ENCODE results near the gene ARHGAP21.
A peak's percentile ranks its signal among the peaks of the same experiment; 100 is the strongest.
"Not testable (repeated sequence)": the region's sequence is repeated elsewhere in the genome, so short reads cannot be mapped to it uniquely, and the experiment has no call there.

ARHGAP21 gene

GRCh38 chr10:24680647-24681524 is 42.8 kb downstream of the ARHGAP21 start:
- no peak for DNase-seq

DNA sequence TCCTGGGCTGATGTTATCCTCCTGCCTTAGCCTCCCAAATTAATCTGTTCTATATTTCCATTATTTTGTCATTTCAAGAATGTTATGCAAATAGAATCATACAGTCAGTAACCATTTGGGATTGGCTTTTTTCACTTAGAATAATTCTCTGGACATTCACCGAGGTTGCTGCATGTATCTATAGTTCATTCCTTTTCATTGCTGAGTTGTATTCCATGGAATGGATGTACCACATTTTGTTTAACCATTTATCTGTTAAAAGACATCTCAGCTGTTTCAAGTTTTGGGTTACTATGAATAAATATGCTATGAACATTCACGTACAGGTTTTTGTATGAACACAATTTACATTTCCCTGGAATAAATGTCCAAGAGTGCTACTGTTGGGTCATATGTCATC is 44.9 kb downstream of the ARHGAP21 start:
- no peak for DNase-seq

GRCh38 chr10:24674892-24675632 is 48.6 kb downstream of the ARHGAP21 start:
- DNase-seq, result no peak

- no peak for DNase-seq
Measured at GRCh38 chr10:24670964-24671670, 52.6 kb downstream of the ARHGAP21 start.

GRCh38 chr10:24669285-24669852 is 54.3 kb downstream of the ARHGAP21 start:
- DNase-seq, result no peak

GRCh38 chr10:24668247-24668646 is 55.4 kb downstream of the ARHGAP21 start:
- no peak for DNase-seq

- DNase-seq, result no peak
Measured at GRCh38 chr10:24664991-24665390, 58.7 kb downstream of the ARHGAP21 start.

DNA sequence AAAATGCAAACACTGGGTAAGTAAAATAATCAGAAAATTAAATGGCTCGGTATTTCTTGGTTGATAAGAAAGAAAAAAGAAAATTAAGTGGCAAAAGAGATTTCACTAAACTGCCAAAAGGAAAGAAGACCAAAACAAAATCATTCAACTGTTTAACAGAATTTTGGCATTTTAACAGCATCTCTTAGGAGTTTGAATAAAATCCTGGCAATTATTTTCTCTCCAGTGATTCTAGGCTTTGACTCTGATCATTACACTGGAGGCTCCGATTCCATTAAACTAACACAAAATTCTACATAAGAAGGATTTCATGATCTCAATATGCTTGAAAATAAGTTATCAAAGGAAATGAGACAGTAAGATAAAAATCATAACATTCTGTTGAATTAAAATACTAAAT is 62.3 kb downstream of the ARHGAP21 start:
- DNase-seq, result no peak

- DNase-seq, result not testable (repeated sequence)
Measured at GRCh38 chr10:24658319-24658718, 65.4 kb downstream of the ARHGAP21 start.

DNA sequence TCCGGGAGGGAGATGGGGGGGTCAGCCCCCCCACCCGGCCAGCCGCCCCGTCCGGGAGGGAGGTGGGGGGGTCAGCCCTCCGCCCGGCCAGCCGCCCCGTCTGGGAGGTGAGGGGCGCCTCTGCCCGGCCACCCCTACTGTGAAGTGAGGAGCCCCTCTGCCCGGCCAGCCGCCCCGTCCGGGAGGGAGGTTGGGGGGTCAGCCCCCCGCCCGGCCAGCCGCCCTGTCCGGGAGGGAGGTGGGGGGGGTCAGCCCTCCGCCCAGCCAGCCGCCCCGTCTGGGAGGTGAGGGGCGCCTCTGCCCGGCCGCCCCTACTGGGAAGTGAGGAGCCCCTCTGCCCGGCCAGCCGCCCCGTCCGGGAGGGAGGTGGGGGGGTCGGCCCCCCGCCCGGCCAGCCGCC is 67.4 kb downstream of the ARHGAP21 start:
- DNase-seq, result not testable (repeated sequence)

GRCh38 chr10:24652381-24652957 is 71.2 kb downstream of the ARHGAP21 start:
- no peak for DNase-seq

- no peak for DNase-seq
Measured at GRCh38 chr10:24651923-24652322, 71.8 kb downstream of the ARHGAP21 start.

DNA sequence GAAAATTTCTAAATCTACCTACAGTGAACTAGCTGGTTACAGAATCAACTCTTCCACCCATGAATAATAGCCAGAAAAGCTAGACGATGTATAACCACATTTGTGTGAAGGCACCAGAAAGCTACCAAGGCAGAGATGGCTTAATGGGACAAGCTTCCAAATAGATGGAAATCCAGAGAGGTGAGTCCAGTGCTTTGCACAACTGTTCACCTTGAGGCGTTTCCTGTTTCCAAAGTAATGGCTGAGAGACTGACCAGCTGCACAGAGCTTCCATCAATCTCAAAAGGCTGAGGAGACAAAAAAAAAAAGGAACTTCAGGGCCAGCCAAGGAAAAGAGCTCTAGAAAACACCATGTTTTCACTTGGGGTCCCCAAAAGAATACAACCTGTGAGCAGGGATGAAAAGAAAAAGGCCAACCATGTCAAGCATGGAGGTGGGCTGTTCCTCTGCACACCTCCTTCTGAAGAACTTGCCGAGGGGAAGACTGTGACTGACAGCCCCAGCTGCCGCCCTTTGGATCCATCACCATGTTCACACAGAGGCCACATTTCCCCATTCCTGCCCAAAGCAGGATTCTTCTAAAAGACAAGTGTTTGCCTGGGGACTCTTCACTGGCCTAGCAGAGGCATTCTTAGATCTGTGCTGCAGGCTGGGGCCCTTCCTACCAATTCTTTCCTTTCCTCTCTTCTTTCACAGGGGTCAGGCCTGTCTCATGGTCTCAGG is 72.9 kb downstream of the ARHGAP21 start:
- DNase-seq, result no peak

- no peak for DNase-seq
Measured at GRCh38 chr10:24645784-24646183, 77.9 kb downstream of the ARHGAP21 start.

- no peak for DNase-seq
Measured at GRCh38 chr10:24645022-24645421, 78.7 kb downstream of the ARHGAP21 start.

DNA sequence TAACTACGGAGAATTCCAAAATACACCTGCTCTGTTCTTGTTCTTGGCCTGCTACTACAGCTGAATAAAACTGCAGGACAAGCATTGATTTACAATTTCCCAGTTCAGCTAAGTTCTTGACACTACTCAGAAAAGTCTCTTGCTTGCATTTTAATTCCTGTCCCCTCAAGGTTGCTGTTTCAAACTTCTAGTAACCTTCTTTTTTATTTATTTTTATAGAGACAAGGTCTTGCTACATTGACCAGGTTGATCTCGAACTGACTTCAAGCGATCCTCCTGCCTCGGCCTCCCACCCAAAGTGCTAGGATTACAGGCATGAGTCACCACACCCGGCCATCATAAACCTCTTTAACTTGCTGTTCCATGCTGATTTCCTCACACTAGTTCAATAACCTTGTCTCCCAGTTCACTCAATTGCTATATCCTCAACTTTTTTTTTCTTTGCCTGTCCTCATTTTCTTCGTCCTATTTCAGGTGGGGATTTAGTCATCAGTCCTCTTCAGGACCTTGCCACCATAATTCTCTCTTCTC is 79.9 kb downstream of the ARHGAP21 start:
- DNase-seq, result no peak

GRCh38 chr10:24642921-24643678 is 80.6 kb downstream of the ARHGAP21 start:
- DNase-seq, result peak; percentile 73

DNA sequence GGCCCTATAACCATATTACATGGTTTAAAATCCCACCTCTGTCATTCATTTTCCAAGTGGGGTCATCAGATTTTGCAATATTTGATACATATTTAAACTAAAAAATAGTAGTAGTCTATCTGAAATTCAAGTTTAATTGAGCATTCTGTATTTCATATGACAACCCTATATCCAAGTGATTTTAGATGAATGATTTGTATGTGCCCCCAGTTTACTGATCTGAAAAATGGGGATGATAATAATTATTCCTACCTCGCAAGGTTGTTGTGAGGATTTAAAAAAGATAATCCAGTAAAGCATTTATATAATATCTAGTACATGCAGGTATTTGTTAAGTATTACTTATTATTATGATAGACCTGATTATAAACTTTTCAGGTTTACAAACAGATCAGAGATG is 84.6 kb downstream of the ARHGAP21 start:
- no peak for DNase-seq

DNA sequence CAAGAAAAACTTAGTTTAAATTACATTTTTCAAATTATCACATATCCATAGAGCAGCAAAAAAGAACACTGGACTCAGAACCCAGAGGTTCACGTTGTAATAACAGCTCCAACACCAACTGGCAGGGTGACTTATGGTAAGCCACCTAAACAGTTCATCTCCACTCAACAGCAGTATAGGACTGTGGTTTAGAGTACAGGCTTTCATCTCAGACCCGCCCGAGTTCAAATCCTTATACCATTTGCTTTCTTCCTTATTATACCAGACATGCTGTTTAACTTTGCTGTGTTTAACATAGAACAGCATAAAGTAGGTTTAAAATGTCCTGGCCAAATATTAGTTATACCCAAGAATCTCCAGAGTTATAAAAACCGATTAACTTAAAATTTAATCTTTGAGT is 97.9 kb downstream of the ARHGAP21 start:
- no peak for DNase-seq

GRCh38 chr10:24623383-24623782 is 100.3 kb downstream of the ARHGAP21 start:
- no peak for DNase-seq

GRCh38 chr10:24622781-24623301 is 100.8 kb downstream of the ARHGAP21 start:
- no peak for DNase-seq

Data from NCI-H1092 treated with DMSO at 0.1 percent for 48 hours (cell line).